Stimulated activated CD4-positive, alpha-beta T cell treated with anti-CD3 and anti-CD28 coated beads, Interleukin-1b, Interleukin-23, amount 100 ng/mL, for 48 hours (primary cell): ENCODE data around the gene AMPD2.

Source experiments
- DNase-seq: peaks from one replicate; pipeline ENCODE4 v3.0.0-alpha.2; 2020

The AMPD2 gene

DNA sequence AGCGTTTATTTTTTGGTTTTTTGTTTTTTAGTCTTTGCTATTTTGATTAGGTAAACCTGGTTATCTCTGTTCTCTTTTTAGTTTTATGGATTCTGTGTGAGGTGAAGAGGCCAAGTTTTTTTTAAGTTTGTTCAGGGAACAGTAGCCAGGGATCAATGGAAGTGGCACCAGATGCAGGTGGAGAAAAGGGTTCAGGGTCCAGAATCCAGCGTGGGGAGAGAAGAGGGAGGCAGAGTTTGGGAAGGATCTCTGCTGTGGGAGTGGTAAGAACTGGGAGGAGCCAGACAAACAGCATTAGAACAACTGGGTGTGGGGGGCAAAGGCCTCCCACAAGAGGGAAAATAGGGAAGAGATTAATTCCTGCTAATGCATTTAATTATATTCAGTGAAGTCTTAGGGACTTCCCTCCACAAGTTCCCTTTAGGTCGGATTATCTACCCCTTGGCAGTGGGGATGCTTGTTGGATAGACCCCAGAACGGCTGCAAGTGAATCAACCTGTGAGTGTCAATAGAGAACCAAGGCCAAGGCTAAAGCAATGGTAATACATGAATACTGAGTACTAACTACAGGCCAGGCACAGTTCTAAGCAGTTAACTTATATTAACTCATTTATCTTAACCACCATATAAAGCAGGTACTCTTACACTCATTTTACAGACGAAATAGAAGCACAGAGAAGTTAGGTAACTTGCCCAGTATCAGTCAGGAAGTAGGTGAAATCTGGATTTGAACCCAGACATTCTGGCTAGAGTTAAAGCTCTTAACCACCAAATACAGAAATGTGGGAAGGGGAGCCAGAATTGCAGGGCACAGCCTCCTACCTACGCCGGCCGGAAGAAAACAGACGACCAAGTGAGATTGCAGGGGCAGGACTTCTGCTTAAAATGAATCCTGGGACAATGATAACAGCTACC is 719 bp upstream of the AMPD2 start:
- DNase-seq = no peak

DNA sequence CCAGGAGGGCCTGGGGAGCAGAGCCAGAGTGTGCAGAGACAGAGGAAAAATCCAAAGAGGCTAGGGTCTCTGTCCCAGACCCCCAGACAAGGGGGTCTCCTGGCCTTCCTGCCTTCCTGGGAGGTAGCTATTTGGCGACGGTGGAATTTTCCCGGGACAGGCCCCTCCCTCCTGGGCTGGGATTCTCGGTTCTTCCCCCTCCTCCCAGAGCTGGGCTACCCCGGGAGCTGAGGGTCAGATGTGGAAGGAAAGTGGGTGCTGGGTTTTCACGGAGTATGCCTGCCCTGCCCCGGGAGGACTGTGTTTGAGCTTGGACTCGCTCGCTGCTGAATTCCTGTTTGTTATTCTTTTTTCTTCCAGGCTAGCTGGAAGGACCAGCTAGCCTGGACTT is 759 bp downstream of the AMPD2 start:
- DNase-seq = no peak

GRCh38 chr1:109620841-109621286 is 1.2 kb downstream of the AMPD2 start:
- DNase-seq = peak; percentile 97

DNA sequence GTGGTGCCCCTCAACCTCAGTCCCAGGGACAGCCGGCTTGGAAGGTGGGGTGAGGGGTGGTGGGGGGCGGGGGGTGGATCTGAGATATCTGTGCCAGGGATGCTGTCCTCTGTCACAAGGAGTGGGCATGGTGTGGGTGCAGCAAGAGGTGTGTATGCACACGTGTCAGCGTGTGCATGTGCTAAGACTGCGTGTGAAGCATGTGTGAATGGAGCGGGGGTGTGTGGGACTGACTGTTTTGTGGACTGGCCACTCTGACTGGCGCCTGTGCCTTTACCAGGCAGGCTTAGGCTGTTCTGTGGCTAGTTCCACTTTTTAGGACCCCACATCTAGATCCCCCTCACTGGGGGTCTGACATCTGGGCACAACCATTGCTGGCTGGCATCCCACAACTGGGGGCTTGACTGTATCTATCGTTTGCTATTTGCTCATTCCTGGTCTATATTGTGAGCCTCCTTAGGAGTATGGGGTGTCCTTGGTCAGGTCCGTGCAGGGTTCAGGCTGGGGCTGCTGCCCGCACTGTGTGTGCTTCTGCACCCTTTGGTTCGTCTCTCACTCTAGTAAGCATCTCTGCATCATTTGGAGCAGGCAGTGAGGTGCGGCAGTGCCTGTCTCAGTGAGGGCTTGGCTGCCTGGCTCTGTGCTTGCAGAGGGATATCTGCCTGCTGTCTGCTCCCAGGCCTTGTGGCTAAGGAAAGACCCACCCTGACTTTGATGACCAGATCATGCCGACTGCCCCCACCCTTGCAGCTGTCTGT is 1.9 kb downstream of the AMPD2 start:
- peak; percentile 35 for DNase-seq

DNA sequence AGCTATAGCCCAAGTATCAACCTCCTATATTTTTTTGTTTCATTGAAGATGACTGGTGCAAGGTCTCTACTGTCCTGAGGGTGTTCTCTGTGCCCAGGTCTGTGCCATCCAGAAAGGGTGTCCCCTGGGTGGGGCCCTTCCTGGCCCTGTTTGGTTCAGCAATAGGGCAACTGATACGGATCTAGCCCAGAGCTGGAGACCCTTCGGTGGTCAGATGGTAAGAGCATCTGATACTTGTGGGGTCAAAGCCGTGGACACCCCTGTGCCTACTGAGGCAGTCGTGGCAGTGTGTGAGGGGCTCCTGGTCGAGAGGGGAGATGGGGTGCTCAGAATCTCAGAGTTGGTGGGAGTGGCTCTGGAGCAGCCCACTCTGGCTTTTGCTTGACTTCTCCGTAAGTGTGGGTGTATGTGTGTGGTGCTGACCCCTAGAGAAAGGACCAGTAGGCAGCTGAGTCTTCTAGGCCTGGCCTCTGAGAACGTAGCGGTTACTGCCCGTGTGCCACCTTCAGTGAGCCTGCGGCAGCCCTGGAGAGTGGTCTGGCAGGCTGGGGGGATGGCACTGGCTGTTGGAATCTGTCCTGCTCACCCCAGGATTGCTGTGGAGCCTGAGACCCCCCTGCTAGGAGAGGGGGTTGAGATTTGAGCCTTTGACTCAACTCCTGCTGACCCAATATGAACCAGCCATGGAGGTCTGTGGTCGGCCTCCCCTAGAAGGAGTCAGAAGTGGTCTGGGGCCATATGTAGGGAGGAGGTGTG is 2.7 kb downstream of the AMPD2 start:
- no peak for DNase-seq

- no peak for DNase-seq
These were observed 3.3 kb downstream of the AMPD2 start for GRCh38 chr1:109622895-109623294.

DNA sequence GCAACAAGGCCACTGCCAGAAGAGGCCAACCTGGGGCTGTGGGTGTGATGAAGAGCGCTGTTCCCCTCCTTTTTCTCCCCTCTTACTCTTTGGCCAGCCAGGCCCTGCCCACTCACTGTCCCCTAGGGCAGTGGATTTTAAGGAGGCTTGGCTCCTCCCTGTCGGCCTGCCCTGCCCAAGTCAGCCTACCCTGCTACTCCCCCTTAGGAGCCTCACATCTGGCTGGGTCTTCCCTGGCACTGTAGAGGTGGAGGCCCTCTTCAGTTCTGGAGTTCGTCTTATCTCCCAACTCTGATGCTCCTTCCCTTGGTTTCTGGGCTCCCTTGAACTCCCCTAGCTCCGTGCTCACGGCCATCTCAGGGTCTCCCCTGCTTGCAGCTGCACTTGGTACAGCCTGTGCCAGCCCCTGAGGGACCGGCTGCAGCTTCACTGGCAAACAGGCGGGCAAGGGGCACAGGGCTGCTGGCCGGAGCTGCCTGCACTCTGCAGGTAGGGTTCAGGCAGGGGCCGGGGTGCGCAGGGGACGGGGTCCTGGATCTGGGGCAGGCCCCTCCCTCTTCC is 4.0 kb downstream of the AMPD2 start:
- DNase-seq = no peak

- DNase-seq = no peak
These were observed 4.8 kb downstream of the AMPD2 start for GRCh38 chr1:109624201-109625010.

GRCh38 chr1:109625176-109625575 is 5.5 kb downstream of the AMPD2 start:
- DNase-seq = no peak

DNA sequence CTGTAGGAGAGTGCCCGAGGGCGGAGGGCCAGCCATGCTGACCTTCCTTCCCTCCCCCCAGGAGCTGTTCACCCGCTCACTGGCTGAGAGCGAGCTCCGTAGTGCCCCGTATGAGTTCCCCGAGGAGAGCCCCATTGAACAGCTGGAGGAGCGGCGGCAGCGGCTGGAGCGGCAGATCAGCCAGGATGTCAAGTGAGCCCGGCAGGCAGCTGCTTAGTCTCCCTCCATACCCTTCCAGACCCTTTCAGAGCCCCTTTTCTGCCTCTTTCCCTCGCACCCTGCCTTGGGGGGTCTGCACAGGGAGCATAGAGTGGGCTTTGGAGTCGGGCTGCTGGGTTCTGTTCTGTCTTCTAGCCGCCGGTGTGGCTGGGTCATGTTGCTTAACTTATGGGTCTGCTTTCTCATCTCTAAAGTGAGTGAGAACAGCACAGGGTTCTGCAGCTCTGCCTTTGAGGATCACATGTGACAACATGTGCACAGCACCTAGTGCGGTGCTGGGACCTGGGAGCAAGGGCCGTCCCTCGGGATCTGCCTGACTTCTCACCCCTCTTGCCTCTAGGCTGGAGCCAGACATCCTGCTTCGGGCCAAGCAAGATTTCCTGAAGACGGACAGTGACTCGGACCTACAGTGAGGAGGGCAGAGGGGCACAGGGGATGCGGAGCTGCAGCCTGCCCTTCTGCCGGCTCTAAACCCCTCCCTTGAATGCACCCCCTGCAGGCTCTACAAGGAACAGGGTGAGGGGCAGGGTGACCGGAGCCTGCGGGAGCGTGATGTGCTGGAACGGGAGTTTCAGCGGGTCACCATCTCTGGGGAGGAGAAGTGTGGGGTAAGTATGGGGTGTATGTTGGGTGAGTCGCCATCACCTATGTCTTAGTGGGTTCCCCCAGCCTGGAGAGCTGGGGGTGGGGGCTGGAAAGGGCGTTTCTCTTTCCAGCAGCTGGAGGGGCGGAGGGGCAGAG is 6.2 kb downstream of the AMPD2 start:
- no peak for DNase-seq

DNA sequence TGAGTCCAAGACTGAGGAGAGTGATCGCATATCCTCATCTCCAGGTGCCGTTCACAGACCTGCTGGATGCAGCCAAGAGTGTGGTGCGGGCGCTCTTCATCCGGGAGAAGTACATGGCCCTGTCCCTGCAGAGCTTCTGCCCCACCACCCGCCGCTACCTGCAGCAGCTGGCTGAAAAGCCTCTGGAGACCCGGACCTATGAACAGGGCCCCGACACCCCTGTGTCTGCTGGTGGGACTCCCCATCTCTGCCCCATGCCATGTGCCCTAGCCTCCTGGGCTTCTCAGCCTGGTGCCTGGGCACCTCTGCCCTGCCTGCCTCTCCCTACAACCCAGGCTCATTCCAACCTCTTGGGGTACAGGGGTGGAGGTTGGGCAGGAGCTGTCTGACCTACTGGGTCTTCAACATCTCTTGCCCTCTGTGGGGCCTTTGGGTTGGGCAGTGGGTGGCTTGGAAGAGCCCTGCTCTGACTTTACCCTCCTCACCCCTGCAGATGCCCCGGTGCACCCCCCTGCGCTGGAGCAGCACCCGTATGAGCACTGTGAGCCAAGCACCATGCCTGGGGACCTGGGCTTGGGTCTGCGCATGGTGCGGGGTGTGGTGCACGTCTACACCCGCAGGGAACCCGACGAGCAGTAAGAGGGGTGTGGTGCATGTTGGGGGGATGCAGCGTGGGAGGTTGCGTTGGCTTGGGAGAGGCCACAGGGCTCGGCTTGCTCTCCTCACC is 7.2 kb downstream of the AMPD2 start:
- DNase-seq = no peak

DNA sequence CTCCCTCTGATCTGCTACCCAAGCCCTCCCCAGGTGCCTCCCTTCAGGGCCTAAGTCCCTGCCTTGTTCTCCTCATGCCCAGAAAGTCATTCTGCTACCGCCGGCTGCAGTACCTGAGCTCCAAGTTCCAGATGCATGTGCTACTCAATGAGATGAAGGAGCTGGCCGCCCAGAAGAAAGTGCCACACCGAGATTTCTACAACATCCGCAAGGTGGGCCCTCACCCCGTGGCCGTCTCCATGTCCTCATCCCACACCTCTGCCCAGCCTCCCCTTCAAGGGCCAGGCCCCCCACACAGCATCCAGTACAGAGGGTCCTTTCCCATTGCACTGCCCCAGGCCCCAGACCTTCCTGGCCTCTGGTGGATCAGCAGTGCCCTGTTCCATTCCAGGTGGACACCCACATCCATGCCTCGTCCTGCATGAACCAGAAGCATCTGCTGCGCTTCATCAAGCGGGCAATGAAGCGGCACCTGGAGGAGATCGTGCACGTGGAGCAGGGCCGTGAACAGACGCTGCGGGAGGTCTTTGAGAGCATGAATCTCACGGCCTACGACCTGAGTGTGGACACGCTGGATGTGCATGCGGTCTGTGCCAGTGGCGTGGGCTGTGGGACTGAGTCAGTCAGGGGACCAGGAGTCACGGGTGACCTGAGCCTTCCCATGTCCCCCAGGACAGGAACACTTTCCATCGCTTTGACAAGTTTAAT is 8.2 kb downstream of the AMPD2 start:
- DNase-seq = no peak

DNA sequence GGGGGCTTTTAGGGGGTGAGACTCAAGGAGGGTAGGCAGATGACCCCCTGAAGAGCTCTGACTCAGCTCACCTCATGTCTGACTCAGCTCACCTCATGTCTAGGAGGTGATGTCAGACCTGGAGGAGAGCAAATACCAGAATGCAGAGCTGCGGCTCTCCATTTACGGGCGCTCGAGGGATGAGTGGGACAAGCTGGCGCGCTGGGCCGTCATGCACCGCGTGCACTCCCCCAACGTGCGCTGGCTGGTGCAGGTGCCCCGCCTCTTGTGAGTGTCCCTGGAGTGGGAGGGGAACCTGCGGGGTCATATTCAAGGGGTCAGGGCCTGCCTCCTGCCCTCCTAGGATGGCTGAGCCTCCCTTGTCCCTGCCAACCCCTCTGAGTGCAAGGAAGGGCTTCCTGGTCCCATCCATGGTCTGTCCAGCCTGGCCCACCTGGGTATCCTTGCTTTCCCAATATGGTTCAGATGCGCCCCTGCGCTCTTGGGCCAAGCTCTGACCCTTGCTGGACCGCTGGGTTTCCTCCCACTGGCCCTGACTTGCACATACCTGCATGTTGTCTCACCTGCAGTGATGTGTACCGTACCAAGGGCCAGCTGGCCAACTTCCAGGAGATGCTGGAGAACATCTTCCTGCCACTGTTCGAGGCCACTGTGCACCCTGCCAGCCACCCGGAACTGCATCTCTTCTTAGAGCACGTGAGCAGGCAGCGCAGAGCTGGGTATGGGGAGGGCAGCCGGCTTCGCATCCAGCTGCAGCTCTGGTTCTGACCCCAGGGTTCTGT is 9.1 kb downstream of the AMPD2 start:
- DNase-seq = no peak

- DNase-seq = no peak
These were observed 9.9 kb downstream of the AMPD2 start for GRCh38 chr1:109629372-109630030.

GRCh38 chr1:109630081-109630897 is 10.7 kb downstream of the AMPD2 start:
- no peak for DNase-seq

DNA sequence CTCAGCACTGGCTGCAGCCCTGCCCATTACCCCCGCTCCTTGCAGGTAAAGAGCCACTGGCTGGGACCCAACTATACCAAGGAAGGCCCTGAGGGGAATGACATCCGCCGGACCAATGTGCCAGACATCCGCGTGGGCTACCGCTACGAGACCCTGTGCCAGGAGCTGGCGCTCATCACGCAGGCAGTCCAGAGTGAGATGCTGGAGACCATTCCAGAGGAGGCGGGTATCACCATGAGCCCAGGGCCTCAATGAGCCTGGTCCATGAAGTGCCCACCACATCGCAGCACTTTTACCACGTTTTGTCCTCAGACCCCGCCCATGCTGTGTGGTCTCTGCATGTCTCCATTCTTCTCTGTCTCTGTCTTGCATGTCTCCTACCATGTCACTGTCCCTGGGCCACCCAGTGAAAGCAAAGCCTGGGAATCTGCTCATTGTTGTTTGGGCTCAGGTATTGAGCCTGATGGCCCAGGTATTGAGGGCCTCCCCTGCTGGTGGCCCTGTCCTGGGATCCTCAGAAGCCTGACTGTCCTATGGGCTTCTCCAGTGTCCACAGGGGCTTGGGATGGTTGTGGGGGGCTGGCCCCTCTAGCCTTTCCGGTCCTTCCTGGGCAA is 11.4 kb downstream of the AMPD2 start:
- no peak for DNase-seq
